GM18868 (cell line): ENCODE measurements around the gene COL1A1.

Experiments used
- ATAC-seq: cut with Tn5 transposase; IDR thresholded peaks from one replicate; pipeline ENCODE4 v1.9.1; 2021; ENCODE audit warnings: mild to moderate bottlenecking, moderate library complexity; ENCODE audit not compliant: unreplicated experiment

The COL1A1 gene

DNA sequence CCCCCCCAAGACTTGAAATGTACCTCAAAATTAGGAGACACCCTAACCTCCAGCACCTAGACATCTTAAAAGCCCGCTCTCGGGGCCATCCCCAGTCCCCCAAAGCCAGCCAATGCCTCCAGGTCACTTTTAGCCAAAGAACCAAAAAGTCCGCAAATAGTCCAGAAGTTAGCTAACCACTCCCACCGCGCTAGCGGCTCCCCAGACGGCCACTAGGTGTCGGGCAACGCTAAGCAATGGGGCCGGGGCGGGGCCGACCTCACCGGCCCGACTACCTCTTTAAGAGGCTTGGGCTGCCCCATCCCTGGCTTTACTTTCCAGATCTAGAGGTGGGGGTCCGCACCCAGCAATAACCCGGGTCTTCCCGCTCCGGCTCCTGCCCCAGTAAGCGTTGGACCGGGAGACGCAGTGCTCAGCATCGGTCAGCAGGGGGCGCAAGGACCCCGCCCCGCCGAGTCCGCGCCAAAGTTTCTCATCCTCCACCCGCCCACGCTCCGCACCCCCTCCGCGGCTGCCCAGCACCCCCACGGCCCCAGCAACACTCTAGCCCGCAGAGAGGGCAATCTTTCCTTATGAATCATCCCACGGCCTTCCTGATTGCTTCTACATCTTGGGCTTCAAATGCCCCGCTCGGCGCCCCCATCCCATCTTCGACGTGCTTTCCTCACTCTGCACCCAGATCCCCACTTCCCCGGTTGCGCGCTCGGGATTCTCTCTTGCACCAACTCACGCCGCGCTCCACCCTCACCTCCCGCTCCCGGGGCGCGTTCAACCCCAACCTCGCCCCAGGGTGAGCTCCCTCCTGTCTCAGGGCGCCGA is 765 bp downstream of the COL1A1 start:
- peak; percentile 60 for ATAC-seq

DNA sequence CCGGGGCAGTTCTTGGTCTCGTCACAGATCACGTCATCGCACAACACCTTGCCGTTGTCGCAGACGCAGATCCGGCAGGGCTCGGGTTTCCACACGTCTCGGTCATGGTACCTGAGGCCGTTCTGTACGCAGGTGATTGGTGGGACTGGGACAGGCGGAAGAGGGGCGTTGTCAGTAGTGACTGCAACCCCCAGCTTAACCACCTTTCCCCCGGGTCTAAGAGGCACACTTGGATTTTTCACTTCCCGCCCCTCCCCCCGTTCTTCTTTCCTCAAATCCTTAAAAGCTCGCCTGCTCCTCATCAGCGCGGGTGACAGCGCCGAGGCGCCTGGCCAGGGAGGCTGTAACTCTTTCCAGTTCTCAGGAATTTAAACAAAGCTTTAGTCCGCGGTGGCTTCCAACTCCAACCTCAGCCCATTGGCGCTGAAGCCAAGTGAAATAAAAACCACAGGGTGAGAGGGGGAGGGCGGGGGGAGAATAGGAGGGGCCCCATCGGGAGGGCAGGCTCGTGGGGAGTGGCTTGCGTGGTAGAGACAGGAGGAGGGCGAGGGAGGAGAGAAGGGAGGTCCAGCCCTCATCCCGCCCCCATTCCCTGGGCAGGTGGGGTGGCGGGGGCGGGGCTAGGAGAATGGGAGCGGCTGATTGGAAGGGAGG is 1.5 kb downstream of the COL1A1 start:
- peak; percentile 39 for ATAC-seq

GRCh38 chr17:50199211-50199802 is 2.1 kb downstream of the COL1A1 start:
- ATAC-seq: no peak

DNA sequence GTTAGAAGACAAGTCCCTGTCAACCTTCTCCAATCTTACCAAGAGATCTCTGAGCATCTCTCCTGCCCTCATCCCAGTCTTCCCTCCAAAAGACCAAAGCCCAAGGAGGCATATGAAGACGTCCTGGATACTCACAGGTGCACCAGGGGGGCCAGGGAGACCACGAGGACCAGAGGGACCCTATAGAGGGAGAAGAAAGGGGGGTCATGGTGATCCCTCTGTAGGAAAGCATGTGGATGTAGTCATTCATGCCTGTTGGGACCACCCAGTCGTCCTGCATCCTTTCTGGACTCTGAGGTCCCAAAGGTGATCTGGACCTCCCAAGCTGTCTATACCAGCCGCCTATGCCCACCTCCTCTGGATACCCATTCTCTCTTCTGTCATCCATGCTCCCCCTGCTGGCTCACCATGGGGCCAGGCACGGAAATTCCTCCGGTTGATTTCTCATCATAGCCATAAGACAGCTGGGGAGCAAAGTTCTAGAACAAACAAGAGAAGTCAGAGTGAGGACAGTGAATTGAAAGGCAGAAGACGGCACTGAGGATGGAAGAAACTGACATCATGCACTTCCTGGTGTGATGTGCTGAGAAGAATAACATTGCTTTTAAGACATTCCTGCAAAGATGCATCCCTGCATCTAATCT is 3.3 kb downstream of the COL1A1 start:
- no peak for ATAC-seq

GRCh38 chr17:50196826-50197225 is 4.6 kb downstream of the COL1A1 start:
- ATAC-seq: no peak

DNA sequence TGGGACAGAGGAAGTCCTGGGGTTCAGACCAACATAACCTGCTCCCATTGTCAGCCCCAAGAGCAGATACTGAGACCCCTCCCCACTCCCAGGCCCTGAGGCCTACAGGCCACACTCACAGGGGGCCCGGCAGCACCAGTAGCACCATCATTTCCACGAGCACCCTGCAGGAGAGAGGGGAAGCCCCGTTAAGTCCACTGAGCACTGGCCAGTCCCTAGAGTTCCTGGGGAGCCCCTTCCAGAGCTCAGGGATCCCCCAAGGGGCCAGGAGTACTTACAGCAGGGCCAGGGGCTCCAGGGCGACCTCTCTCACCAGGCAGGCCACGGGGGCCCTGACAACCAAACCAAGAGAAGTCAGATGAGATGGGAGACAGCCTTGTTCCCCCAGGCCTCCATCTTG is 5.4 kb downstream of the COL1A1 start:
- ATAC-seq: no peak

- ATAC-seq: no peak
Measured at GRCh38 chr17:50194934-50195865, 6.2 kb downstream of the COL1A1 start.

GRCh38 chr17:50194140-50194933 is 7.1 kb downstream of the COL1A1 start:
- no peak for ATAC-seq

GRCh38 chr17:50192618-50193291 is 8.7 kb downstream of the COL1A1 start:
- ATAC-seq: no peak

GRCh38 chr17:50192144-50192617 is 9.2 kb downstream of the COL1A1 start:
- ATAC-seq: no peak

- ATAC-seq: no peak
Measured at GRCh38 chr17:50191359-50192143, 9.9 kb downstream of the COL1A1 start.

- ATAC-seq: no peak
Measured at GRCh38 chr17:50190603-50191358, 10.7 kb downstream of the COL1A1 start.

DNA sequence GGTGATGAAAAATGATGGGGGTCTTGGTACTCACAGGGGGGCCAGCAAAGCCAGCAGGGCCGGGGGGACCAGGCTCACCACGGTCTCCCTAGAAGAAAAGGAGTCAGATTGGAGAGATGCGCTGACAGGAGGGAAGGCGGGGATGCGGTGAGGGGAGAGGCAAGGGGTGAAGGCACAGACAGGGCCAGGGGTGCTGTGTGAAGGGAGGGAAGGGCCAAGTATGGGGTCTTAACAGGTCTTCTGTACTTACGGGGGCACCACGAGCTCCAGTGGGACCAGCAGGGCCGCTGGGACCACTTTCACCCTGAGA is 11.2 kb downstream of the COL1A1 start:
- ATAC-seq: no peak

DNA sequence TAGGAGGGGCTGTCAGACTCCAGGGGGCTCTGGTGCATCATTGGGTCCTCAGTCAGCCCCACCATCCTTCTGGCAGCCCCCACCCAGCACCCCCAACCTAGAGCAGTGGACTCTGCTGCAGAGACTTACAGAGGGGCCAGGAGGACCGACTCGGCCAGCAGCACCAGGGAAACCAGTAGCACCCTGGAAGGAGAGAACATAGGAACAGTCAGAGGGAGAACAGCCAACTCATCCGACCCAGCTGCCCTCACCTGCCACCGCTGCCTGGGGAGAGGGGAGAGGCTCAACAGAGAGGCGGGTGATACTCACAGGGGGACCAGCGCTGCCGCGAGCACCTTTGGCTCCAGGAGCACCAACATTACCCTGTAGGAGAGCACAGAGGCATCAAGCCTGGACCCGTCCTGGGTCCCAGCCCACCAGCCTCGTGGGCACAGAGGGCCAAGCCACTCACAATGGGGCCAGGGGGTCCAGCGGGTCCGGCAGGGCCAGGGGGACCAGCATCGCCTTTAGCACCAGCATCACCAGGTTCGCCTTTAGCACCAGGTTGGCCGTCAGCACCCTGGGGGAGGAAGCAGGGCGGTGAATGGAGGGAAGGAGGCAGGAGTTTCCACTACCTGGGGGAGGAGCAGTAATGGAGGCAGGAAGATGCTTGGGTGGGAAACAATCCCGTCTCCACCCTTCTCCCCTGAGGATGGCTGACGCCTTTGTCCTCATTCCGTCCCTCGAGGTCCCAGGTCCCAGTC is 11.7 kb downstream of the COL1A1 start:
- no peak for ATAC-seq

DNA sequence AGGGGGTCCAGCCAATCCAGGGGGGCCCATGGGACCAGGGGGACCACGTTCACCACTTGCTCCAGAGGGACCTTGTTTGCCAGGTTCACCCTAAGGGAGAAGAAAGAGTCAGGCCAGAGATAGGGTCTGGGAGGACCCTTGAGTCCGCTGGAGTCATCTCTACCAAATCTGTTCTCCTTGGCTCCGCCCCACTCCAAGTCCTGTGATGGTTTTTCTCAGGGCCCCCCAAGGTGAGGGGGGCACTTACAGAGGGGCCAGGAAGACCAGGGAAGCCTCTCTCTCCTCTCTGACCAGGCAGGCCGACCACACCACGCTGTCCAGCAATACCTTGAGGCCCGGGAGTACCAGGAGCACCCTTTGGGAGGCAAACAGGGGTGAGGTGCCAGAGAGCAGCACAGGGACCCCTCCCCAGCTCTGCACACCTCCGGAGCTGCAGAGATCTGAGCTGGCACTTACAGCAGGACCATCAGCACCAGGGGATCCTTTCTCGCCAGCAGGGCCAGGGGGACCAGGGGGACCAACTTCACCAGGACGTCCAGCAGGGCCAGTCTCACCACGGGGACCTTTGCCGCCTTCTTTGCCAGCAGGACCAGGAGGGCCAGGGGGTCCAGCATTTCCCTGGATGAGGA is 12.4 kb downstream of the COL1A1 start:
- no peak for ATAC-seq

DNA sequence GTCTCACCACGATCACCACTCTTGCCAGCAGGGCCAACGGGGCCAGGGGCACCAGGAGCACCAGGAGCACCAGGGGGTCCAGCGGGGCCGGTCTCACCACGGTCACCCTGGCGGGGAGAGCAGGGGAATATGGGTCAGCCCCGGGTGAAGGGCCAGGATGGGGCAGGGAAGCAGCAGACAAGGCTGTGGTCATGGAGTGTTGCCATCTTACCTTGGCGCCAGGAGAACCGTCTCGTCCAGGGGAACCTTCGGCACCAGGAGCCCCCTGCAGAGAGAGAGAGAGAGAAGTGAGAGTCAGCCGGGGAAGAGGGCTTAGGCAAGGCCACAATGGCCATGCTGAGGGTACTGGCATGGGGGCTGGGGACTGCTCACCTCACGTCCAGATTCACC is 12.9 kb downstream of the COL1A1 start:
- no peak for ATAC-seq
